T-cell (primary cell): Measurements from ENCODE around the gene RFK. TPM values are rescaled to one million over a fixed set of nuclear protein-coding genes. Genes with fewer than 3 reads are reported as not detected.

Experiments used
- ATAC-seq, 4 experiments: fragments of 200-7000 bp in 3 of 4; fragments of 150-1000 bp in 1 of 4; cut with Tn5 transposase; replicated peaks in 1 of 4; 1 replicate in 3 of 4; 2 replicates in 1 of 4; pipeline ENCODE4 v1.10.0; 2021; ENCODE audit warnings: moderate library complexity in 3 of 4, mild to moderate bottlenecking in 2 of 4, moderate number of reproducible peaks in 1 of 4
- CTCF ChIA-PET, 2 donors: fragments of 300-600 bp; sonication (Branson Sonifier 250); formaldehyde crosslinking; loops; one replicate each; lab custom pipeline; 2022; ENCODE audit warnings: antibody characterized with exemption in 2 of 2; lab: Charles Lee
- POLR2A ChIA-PET, 2 donors: fragments of 300-600 bp; sonication (Branson Sonifier 250); formaldehyde crosslinking; loops; one replicate each; lab custom pipeline; 2022; ENCODE audit warnings: antibody characterized with exemption in 2 of 2; lab: Charles Lee
- DNase-seq, 35 experiments: peaks; one replicate each; pipeline versions ENCODE4 v3.0.0 to v3.0.0-alpha.2; 2013 to 2023
- H3K27ac ChIP-seq: one replicate; pipeline ENCODE4 v1.5.1; 2013; ENCODE audit warnings: low read length
- H3K27me3 ChIP-seq, 2 experiments: replicated peaks in 1 of 2; 1 replicate in 1 of 2; 2 replicates in 1 of 2; pipeline versions ENCODE4 v1.6.1 to v1.7.0; 2013; ENCODE audit warnings: low read length in 1 of 2, mixed read lengths in 1 of 2; ENCODE audit not compliant: control insufficient read depth in 2 of 2, insufficient read depth in 2 of 2; ENCODE audit errors: extremely low read depth in 1 of 2
- H3K36me3 ChIP-seq, 2 donors: 1 replicate in 1 of 2; 2 replicates in 1 of 2; pipeline versions ENCODE4 v1.6.1 to v1.7.0; 2013; ENCODE audit warnings: low read length in 1 of 2; ENCODE audit not compliant: control insufficient read depth in 2 of 2, insufficient read depth in 1 of 2; ENCODE audit errors: extremely low read depth in 1 of 2
- H3K4me1 ChIP-seq, 2 experiments: 1 replicate in 1 of 2; 2 replicates in 1 of 2; pipeline versions ENCODE4 v1.6.1 to v1.7.0; 2013; ENCODE audit warnings: low read length in 2 of 2, mixed read lengths in 1 of 2; ENCODE audit not compliant: insufficient read depth in 2 of 2, control insufficient read depth in 1 of 2; ENCODE audit errors: extremely low read depth in 1 of 2
- H3K4me3 ChIP-seq, 2 donors: 1 replicate in 1 of 2; 2 replicates in 1 of 2; pipeline versions ENCODE4 v1.5.1 to v1.7.0; 2013; ENCODE audit warnings: mild to moderate bottlenecking in 2 of 2, low read length in 1 of 2, moderate library complexity in 1 of 2; ENCODE audit not compliant: control insufficient read depth in 1 of 2; ENCODE audit errors: extremely low read depth in 1 of 2
- H3K9me3 ChIP-seq: 2 replicates; pipeline ENCODE4 v1.7.0; 2013
- H3K27ac Mint-ChIP-seq, 2 donors: one replicate each; pipeline ENCODE4 v1.8.0; 2020 to 2021; ENCODE audit warnings: mild to moderate bottlenecking in 2 of 2, mixed read lengths in 2 of 2
- H3K27me3 Mint-ChIP-seq, 2 donors: one replicate each; pipeline ENCODE4 v1.8.0; 2021 to 2022; ENCODE audit warnings: mixed read lengths in 2 of 2
- H3K36me3 Mint-ChIP-seq: one replicate; pipeline ENCODE4 v1.8.0; 2021; ENCODE audit warnings: mixed read lengths
- H3K4me1 Mint-ChIP-seq, 3 donors: one replicate each; pipeline ENCODE4 v1.8.0; 2020 to 2022; ENCODE audit warnings: mixed read lengths in 3 of 3, mild to moderate bottlenecking in 1 of 3
- H3K4me3 Mint-ChIP-seq, 3 donors: one replicate each; pipeline ENCODE4 v1.8.0; 2020 to 2022; ENCODE audit warnings: mild to moderate bottlenecking in 3 of 3, mixed read lengths in 3 of 3, moderate library complexity in 3 of 3
- H3K9me3 Mint-ChIP-seq, 3 donors: one replicate each; pipeline ENCODE4 v1.8.0; 2020 to 2022; ENCODE audit warnings: mixed read lengths in 3 of 3
- WGBS: methylation state at CpG from one replicate; pipeline ENCODE4 v1.1.5; 2013; ENCODE audit warnings: missing lambda C conversion rate; ENCODE audit not compliant: insufficient coverage; 5-methylcytosine and 5-hydroxymethylcytosine counted together
- total RNA-seq, 35 experiments: library from RNA in 6 of 35; stranded (reverse) in 6 of 35; fragments of 120-200 nt in 1 of 35; gene quantifications; one replicate each; pipeline versions ENCODE4 v1.2.1 to v1.2.4 and lab custom pipeline; 2013 to 2026

Gene RFK
- total RNA-seq, 5 donors from 2014 or later (not counting 1 experiment from before 2014, with no cell fraction given) = 8.9 to 13.5 (median 11.0) TPM

DNA sequence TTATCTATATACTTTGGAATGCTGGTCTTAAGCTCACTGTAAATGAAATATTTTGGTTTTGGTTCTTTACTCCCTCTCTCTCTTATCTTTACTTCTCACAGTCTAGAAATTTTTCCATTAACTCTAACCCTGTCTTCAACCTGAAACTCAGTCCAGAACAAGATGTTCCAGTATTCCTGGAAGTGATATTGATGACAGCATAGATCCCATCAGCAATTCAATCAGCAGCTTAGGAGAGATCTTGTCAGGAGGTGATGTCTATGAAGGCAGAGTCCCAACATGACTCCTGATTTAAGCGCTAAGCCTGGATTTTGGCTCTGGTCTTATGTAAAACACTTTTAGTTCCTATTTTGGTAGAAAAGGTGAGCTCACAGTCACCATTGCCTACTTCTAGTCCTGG lies 52.6 kb downstream of the RFK start:
- no peaks in the 10 kb centered on the region for H3K36me3 ChIP-seq
- no peaks in the 10 kb centered on the region for H3K4me1 Mint-ChIP-seq
- WGBS = no CpG with 5 or more reads among the region's 1 CpG
- no peak overlapping the region for H3K4me3 Mint-ChIP-seq
- ATAC-seq (no peak), DNase-seq (no peak)
- H3K9me3 Mint-ChIP-seq = peaks cover 0 to 7% (median 3%) of the 10 kb centered on the region in 3 donors
- H3K27ac ChIP-seq = no peak overlapping the region
- H3K27me3 Mint-ChIP-seq = peaks cover 16 to 21% of the 10 kb centered on the region in 2 donors
- no peaks in the 10 kb centered on the region for H3K9me3 ChIP-seq
- H3K36me3 Mint-ChIP-seq = no peaks in the 10 kb centered on the region
- no peak overlapping the region for H3K27ac Mint-ChIP-seq
- H3K4me3 ChIP-seq = no peak overlapping the region
- no peaks in the 10 kb centered on the region for H3K4me1 ChIP-seq
- CTCF ChIA-PET = no interaction called here
- peaks cover 0 to 11% of the 10 kb centered on the region in 2 experiments for H3K27me3 ChIP-seq
- POLR2A ChIA-PET = no interaction called here

DNA sequence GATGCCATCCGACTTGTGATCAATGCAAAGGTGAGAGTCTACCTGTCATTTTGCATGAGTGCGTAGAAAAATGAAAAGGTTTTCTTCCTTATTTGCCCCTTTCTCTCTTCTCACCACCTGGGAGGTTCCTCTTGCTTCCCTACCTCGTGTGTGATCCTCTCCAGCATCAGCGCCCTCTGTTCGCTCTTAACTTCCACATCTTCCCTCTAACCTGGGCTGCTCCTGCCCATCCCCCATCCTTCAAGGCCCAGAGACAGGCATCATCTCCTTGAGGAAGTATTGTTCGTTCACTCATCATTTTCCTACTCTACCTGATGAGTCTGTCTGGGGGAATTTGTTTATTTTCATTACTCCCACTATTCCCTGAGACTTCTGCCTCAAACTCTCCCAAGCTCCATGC lies 55.8 kb downstream of the RFK start:
- Mint-ChIP-seq H3K36me3 (no peaks in the 10 kb centered on the region), H3K9me3 (peaks cover 0 to 4% (median under 1%) of the 10 kb centered on the region in 3 donors), H3K4me1 (no peaks in the 10 kb centered on the region), H3K4me3 (no peak overlapping the region), H3K27ac (no peak overlapping the region), H3K27me3 (peaks cover 16 to 32% of the 10 kb centered on the region in 2 donors)
- POLR2A ChIA-PET = no interaction called here
- no peak overlapping the region for H3K4me3 ChIP-seq
- CTCF ChIA-PET = interaction anchor here in 1 of 2 donors (0.8 kb wide), 1 partner anchor 25 kb away, joined by 4 read pairs; no protein-coding TSS in a partner anchor
- WGBS = 100% methylated on average over 4 of the region's 6 CpGs
- no peaks in the 10 kb centered on the region for H3K36me3 ChIP-seq
- peaks cover 0 to 6% of the 10 kb centered on the region in 2 experiments for H3K27me3 ChIP-seq
- ATAC-seq (no peak), DNase-seq (no peak)
- H3K27ac ChIP-seq = no peak overlapping the region
- H3K4me1 ChIP-seq = no peaks in the 10 kb centered on the region
- no peaks in the 10 kb centered on the region for H3K9me3 ChIP-seq

DNA sequence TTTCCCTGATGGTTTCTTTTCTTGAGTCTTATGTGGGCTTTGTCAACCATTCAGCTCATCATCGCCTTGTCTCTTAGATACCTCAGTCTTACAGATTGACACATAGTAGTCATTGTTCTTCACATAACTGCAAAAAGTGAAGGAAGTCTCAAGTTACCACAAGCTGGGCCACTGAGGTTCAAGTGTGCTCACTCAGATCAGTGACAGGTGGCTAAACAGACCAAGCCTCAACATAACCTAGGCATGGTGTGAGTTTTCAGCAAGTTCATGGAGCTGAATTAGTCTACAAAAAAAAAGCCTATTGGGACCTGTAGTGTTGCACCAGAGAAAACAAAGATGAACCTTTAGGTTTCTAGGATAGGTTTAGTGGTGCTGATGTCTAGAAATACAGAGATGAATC lies 58.2 kb downstream of the RFK start:
- Mint-ChIP-seq H3K27ac (no peak overlapping the region), H3K36me3 (no peaks in the 10 kb centered on the region), H3K9me3 (peaks cover 0 to 3% (median 0%) of the 10 kb centered on the region in 3 donors), H3K27me3 (peaks cover 12 to 27% of the 10 kb centered on the region in 2 donors), H3K4me1 (no peaks in the 10 kb centered on the region), H3K4me3 (no peak overlapping the region)
- peaks cover 0 to 7% of the 10 kb centered on the region in 2 experiments for H3K27me3 ChIP-seq
- ChIA-PET POLR2A (no interaction called here), CTCF (interaction anchor here in 1 of 2 donors (0.6 kb wide), 1 partner anchor 752 kb away, joined by 3 read pairs; no protein-coding TSS in a partner anchor)
- DNase-seq (no peak), ATAC-seq (no peak)
- no peaks in the 10 kb centered on the region for H3K36me3 ChIP-seq
- no peak overlapping the region for H3K27ac ChIP-seq
- H3K4me3 ChIP-seq = no peak overlapping the region
- H3K9me3 ChIP-seq = no peaks in the 10 kb centered on the region
- no CpG with 5 or more reads among the region's 1 CpG for WGBS
- H3K4me1 ChIP-seq = no peaks in the 10 kb centered on the region

Other genes starting within 250 kb of the RFK start
- 1 to 10 TPM; 3.8 to 9.6 (median 4.9) TPM for gene GCNT1, start 64.8 kb upstream of the RFK start, total RNA-seq